ENCODE measurements around the gene TTC28. TPM values are rescaled to one million over a fixed set of nuclear protein-coding genes. Genes with fewer than 3 reads are reported as not detected.
"Not testable (repeated sequence)": the region's sequence is repeated elsewhere in the genome, so short reads cannot be mapped to it uniquely, and the experiment has no call there.

TTC28 gene
- total RNA-seq, 1 donor from 2014 or later = 10.4 TPM

GRCh38 chr22:28581016-28581415 is 98.6 kb downstream of the TTC28 start:
- DNase-seq (ENCODE audit: missing footprints) = no peak
- no peak for ATAC-seq
- intact Hi-C loops (cut with DNase I) = no loop called here

GRCh38 chr22:28576162-28576561 is 103.5 kb downstream of the TTC28 start:
- no peak for DNase-seq (ENCODE audit: missing footprints)
- intact Hi-C loops (cut with DNase I) = no loop called here

GRCh38 chr22:28574159-28574788 is 105.4 kb downstream of the TTC28 start:
- no peak for DNase-seq (ENCODE audit: missing footprints)

More at GRCh38 chr22:28576162-28576561, 103.5 kb downstream of the TTC28 start:
- ATAC-seq = no peak

GRCh38 chr22:28570696-28571373 is 108.8 kb downstream of the TTC28 start:
- DNase-seq (ENCODE audit: missing footprints) (no peak), ATAC-seq (no peak)
- intact Hi-C loops (cut with DNase I) = no loop called here

More at GRCh38 chr22:28574159-28574788, 105.4 kb downstream of the TTC28 start:
- ATAC-seq = no peak
- intact Hi-C loops (cut with DNase I) = no loop called here

- intact Hi-C loops (cut with DNase I); DNase-seq (ENCODE audit: missing footprints); ATAC-seq: not testable (repeated sequence)
Measured at GRCh38 chr22:28568974-28569373, 110.7 kb downstream of the TTC28 start.

GRCh38 chr22:28568099-28568498 is 111.5 kb downstream of the TTC28 start:
- ATAC-seq (no peak), DNase-seq (ENCODE audit: missing footprints) (no peak)
- intact Hi-C loops (cut with DNase I) = no loop called here

- not testable (repeated sequence) for DNase-seq (ENCODE audit: missing footprints)
Measured at GRCh38 chr22:28566920-28567499, 112.6 kb downstream of the TTC28 start.

GRCh38 chr22:28563636-28564035 is 116.0 kb downstream of the TTC28 start:
- intact Hi-C loops (cut with DNase I) = no loop called here
- DNase-seq (ENCODE audit: missing footprints) (no peak), ATAC-seq (no peak)

More at GRCh38 chr22:28566920-28567499, 112.6 kb downstream of the TTC28 start:
- ATAC-seq; intact Hi-C loops (cut with DNase I): not testable (repeated sequence)

- DNase-seq (ENCODE audit: missing footprints) = no peak
- intact Hi-C loops (cut with DNase I) = no loop called here
- no peak for ATAC-seq
Measured at GRCh38 chr22:28562324-28562723, 117.3 kb downstream of the TTC28 start.

GRCh38 chr22:28560743-28561101 is 118.9 kb downstream of the TTC28 start:
- intact Hi-C loops (cut with DNase I); DNase-seq (ENCODE audit: missing footprints); ATAC-seq: not testable (repeated sequence)

GRCh38 chr22:28560046-28560742 is 119.4 kb downstream of the TTC28 start:
- intact Hi-C loops (cut with DNase I) = no loop called here
- ATAC-seq (no peak), DNase-seq (ENCODE audit: missing footprints) (no peak)

GRCh38 chr22:28557184-28557583 is 122.5 kb downstream of the TTC28 start:
- intact Hi-C loops (cut with DNase I) = no loop called here
- DNase-seq (ENCODE audit: missing footprints) = no peak
- no peak for ATAC-seq

GRCh38 chr22:28553108-28553866 is 126.4 kb downstream of the TTC28 start:
- ATAC-seq; DNase-seq (ENCODE audit: missing footprints); intact Hi-C loops (cut with DNase I): not testable (repeated sequence)

GRCh38 chr22:28548406-28548805 is 131.2 kb downstream of the TTC28 start:
- DNase-seq (ENCODE audit: missing footprints) (no peak), ATAC-seq (no peak)
- intact Hi-C loops (cut with DNase I) = no loop called here

GRCh38 chr22:28547132-28547842 is 132.4 kb downstream of the TTC28 start:
- DNase-seq (ENCODE audit: missing footprints) = no peak
- ATAC-seq = no peak
- intact Hi-C loops (cut with DNase I) = no loop called here

GRCh38 chr22:28544431-28544868 is 135.2 kb downstream of the TTC28 start:
- intact Hi-C loops (cut with DNase I) = no loop called here
- ATAC-seq (no peak), DNase-seq (ENCODE audit: missing footprints) (no peak)

- DNase-seq (ENCODE audit: missing footprints) (no peak), ATAC-seq (no peak)
- intact Hi-C loops (cut with DNase I) = no loop called here
Measured at GRCh38 chr22:28542980-28543621, 136.5 kb downstream of the TTC28 start.

- DNase-seq (ENCODE audit: missing footprints) (no peak), ATAC-seq (no peak)
- intact Hi-C loops (cut with DNase I) = no loop called here
Measured at GRCh38 chr22:28541137-28541536, 138.5 kb downstream of the TTC28 start.

Data from Right ventricle myocardium inferior (tissue), 1 donor.